Uterus (tissue), 2 donors: ENCODE results near the gene C22orf23.

Experiments used
- POLR2A ChIP-seq, 2 donors: fragments of 450-650 bp; IDR thresholded peaks; one replicate each; pipeline ENCODE4 v1.6.1; 2016; ENCODE audit warnings: antibody characterized with exemption in 2 of 2, mild to moderate bottlenecking in 1 of 2, moderate library complexity in 1 of 2
- TF ChIP-seq, protein P1 (sequence below), 4 experiments: fragments of 200-600 bp in 2 of 4; fragments of 450-650 bp in 2 of 4; sonication (generic) in 2 of 4; IDR thresholded peaks; one replicate each; pipeline ENCODE4 v1.5.1; 2016 to 2019; ENCODE audit warnings: antibody characterized with exemption in 4 of 4, mild to moderate bottlenecking in 2 of 4, moderate library complexity in 1 of 4

DNA sequence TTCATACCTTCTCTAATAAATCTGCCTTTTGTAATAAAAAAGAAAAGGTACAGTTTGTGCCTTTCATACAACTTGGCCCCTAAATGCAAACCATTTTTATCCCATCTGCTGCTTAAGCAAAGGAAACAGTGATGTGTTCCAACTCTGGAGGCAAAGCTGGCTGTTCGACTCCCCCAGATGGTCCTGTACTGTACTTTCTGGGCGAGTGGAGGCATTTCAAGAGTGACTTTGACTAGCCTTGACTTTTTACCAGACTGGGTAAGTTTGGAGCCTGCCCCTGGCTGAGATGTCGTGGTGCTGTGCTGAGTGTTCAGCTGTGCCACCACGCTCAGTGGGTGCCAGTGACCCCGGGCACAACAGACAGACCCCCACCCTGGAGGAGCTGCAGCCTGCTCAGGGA, 37.1 kb downstream of the C22orf23 start:
- no peak for TF ChIP-seq POLR2A (IDR thresholded peaks at IDR 0.05)
- TF ChIP-seq, protein P1, sequence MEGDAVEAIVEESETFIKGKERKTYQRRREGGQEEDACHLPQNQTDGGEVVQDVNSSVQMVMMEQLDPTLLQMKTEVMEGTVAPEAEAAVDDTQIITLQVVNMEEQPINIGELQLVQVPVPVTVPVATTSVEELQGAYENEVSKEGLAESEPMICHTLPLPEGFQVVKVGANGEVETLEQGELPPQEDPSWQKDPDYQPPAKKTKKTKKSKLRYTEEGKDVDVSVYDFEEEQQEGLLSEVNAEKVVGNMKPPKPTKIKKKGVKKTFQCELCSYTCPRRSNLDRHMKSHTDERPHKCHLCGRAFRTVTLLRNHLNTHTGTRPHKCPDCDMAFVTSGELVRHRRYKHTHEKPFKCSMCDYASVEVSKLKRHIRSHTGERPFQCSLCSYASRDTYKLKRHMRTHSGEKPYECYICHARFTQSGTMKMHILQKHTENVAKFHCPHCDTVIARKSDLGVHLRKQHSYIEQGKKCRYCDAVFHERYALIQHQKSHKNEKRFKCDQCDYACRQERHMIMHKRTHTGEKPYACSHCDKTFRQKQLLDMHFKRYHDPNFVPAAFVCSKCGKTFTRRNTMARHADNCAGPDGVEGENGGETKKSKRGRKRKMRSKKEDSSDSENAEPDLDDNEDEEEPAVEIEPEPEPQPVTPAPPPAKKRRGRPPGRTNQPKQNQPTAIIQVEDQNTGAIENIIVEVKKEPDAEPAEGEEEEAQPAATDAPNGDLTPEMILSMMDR (IDR thresholded peaks at IDR 0.05), result no peak
